Articular chondrocyte of knee joint (primary cell): ENCODE data around the gene SCFD1. TPM values are rescaled to one million over a fixed set of nuclear protein-coding genes. Genes with fewer than 3 reads are reported as not detected.

ENCODE experiments used
- total RNA-seq: library from RNA; depleted of rRNA; stranded (reverse); fragments of >200 nt; gene quantifications from 2 replicates; pipeline ENCODE4 v1.2.3, GENCODE V29; 2012

SCFD1 gene, protein sequence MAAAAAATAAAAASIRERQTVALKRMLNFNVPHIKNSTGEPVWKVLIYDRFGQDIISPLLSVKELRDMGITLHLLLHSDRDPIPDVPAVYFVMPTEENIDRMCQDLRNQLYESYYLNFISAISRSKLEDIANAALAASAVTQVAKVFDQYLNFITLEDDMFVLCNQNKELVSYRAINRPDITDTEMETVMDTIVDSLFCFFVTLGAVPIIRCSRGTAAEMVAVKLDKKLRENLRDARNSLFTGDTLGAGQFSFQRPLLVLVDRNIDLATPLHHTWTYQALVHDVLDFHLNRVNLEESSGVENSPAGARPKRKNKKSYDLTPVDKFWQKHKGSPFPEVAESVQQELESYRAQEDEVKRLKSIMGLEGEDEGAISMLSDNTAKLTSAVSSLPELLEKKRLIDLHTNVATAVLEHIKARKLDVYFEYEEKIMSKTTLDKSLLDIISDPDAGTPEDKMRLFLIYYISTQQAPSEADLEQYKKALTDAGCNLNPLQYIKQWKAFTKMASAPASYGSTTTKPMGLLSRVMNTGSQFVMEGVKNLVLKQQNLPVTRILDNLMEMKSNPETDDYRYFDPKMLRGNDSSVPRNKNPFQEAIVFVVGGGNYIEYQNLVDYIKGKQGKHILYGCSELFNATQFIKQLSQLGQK
- 145 and 154 TPM in 2 replicates for total RNA-seq

DNA sequence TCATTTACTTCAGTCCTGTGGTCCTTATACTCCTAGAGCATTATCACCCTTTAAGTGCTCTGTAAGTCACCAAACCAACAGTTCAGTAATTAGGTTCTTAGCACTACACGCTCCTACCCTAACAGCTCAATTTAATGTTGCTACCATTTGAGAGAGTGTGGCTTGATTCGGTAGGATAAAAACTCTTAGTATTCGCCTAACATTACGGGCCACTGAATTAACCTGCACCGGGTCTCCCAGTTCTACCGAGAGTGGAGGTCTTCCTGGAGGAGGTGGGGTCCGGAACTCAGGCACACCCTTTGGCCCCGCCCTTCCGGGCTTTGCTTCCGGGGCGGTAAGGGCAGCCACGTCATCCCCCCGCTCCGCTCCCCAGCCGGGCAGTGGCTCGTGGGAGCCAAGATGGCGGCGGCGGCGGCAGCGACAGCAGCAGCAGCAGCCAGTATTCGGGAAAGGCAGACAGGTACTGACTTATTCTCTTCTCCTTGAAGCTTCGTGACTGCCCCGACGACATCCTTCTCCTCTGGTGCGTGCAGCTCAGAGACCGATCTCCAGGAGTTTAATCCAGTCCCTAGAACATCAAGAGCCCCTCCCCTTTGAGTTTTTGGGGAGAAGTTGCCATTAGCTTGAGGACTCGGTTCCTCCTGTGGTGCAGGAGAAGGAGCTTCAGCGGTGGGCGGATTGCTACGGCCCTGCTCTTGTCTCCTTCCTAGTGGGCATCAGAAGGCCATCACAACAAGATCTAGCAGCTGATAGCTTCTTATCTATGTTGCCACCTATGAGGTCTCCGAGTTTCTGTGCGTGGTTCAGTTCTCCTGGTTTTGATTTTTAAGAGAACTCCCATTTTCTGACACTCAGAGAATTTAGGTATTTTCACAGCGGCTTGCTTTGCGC lies at the start of gene SCFD1:
Gene SCFD1, plus strand, starts transcription at position 380 of the 891 bp plus-strand sequence. Its CDS starts 20 bp downstream, at position 400.

Other genes starting within 250 kb of the SCFD1 start
- gene G2E3, start 63.2 kb upstream of the SCFD1 start, total RNA-seq, result 13.9 and 22.7 TPM in 2 replicates